ENCODE data around the gene TSPAN18. TPM values are rescaled to one million over a fixed set of nuclear protein-coding genes. Genes with fewer than 3 reads are reported as not detected.
A peak's percentile ranks its signal among the peaks of the same experiment; 100 is the strongest.

The TSPAN18 gene
- total RNA-seq, 2 donors from 2014 or later: 3.4 to 13.4 TPM

DNA sequence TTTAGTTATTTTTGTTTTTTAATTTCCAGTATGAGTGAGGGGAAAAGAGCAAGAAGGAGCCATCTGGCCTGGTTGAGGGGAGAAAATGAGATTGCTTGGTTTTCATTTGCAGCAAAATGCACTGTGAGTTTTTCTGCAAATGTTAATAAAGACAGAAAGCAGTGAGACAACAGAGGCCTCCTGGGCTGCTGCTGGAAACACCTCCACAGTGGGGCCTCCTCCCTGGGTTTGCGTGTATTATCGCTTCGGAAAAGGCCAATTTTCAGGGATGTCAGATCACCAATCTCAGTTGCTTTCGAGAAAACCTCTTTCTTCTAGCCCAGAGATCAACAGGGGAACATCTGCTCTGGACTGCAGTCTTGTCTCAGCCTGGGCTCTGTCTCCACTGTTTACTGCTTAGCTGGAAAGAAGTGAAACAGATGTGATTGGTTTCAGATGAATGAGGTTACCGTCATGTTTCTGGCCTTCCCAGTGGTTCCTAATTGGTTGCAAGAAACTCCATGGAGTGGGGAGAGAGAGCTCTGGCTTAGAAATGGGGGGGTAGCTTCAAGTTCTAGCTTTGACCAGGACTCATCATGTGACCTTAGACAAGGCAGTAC lies 17.3 kb downstream of the TSPAN18 start:
- Histone ChIP-seq H3K4me3 (no peak overlapping the region), H3K36me3 (no peaks in the 10 kb centered on the region), H3K27me3 (no peaks in the 10 kb centered on the region), H3K9me3 (no peaks in the 10 kb centered on the region), H3K4me1 (no peaks in the 10 kb centered on the region), H3K9ac (ENCODE audit: low read depth in 2 of 2, low read length in 2 of 2) (no peak overlapping the region), H3K27ac (peak overlapping the region; percentile 2)
- intact Hi-C loops (cut with DNase I): no loop called here
- no peak for DNase-seq
- TF ChIP-seq, protein P1, sequence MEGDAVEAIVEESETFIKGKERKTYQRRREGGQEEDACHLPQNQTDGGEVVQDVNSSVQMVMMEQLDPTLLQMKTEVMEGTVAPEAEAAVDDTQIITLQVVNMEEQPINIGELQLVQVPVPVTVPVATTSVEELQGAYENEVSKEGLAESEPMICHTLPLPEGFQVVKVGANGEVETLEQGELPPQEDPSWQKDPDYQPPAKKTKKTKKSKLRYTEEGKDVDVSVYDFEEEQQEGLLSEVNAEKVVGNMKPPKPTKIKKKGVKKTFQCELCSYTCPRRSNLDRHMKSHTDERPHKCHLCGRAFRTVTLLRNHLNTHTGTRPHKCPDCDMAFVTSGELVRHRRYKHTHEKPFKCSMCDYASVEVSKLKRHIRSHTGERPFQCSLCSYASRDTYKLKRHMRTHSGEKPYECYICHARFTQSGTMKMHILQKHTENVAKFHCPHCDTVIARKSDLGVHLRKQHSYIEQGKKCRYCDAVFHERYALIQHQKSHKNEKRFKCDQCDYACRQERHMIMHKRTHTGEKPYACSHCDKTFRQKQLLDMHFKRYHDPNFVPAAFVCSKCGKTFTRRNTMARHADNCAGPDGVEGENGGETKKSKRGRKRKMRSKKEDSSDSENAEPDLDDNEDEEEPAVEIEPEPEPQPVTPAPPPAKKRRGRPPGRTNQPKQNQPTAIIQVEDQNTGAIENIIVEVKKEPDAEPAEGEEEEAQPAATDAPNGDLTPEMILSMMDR (IDR thresholded peaks at IDR 0.05): no peak

DNA sequence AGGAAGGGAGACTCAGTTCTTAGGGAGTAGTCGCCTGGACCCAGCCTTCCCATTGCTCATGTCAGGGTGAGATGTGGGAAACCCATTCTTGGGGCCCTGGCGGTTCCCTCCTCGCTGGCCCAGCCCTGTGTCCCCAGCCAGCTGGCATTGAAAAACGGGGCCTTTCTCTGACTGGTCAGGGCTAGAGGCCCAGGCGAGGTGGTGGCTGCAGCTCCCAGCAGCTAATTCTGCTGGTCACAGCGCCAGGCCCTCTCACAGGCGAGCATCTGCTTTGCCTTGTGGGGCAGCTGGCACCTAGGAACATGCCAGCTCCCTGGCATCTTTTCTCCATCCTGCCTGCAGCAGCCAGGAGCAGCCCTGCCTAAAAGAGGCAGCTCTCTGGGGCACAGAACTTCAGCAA lies 20.1 kb downstream of the TSPAN18 start:
- H3K9me3 ChIP-seq: no peaks in the 10 kb centered on the region
- H3K4me1 ChIP-seq: no peaks in the 10 kb centered on the region
- H3K36me3 ChIP-seq: no peaks in the 10 kb centered on the region
- intact Hi-C loops (cut with DNase I): no loop called here
- no peaks in the 10 kb centered on the region for H3K27me3 ChIP-seq
- TF ChIP-seq, protein P1 (IDR thresholded peaks at IDR 0.05): no peak
- H3K27ac ChIP-seq: no peak overlapping the region
- no peak overlapping the region for H3K4me3 ChIP-seq
- no peak for DNase-seq
- no peak overlapping the region for H3K9ac ChIP-seq (ENCODE audit: low read depth in 2 of 2, low read length in 2 of 2)

DNA sequence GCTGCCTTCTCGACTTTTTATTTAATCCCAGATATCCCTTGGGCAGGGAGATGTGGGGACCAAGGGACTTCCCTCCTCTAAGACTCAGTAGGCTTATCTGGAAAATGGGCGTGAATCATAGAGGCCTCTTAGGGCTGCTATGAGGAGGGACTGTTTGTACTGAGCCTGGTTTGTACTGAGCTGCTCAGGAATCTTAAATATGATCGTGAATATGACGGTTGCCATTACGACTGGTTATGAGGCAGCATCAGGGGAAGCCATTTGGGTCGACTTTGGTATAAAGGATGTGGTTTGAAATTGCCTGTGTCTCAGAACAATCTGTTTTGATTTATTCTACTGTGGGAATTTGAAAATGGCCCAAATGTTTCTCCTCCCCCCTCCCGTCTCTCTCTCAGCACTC lies 20.6 kb downstream of the TSPAN18 start:
- intact Hi-C loops (cut with DNase I): no loop called here

DNA sequence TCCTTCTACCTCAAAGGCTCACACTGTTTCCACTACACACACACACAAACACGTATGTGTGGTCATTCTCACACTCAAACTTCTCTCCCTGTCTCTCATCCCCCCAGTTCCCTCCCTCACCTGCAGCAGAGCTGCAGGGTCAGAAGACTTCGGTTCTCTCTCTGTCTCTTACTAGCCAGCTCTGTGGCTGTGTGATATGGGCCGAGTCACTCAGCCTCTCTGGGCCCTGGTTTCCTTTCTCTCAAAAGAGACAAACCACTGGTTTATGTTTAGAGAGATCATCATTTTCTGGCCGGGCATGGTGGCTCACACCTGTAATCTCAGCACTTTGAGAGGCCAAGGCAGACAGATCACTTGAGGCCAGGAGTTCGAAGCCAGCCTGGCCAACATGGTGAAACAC lies 21.1 kb downstream of the TSPAN18 start:
- intact Hi-C loops (cut with DNase I): no loop called here
- TF ChIP-seq, protein P1 (IDR thresholded peaks at IDR 0.05): no peak
- Histone ChIP-seq H3K9me3 (no peaks in the 10 kb centered on the region), H3K27me3 (no peaks in the 10 kb centered on the region), H3K4me1 (no peaks in the 10 kb centered on the region), H3K27ac (no peak overlapping the region), H3K9ac (ENCODE audit: low read depth in 2 of 2, low read length in 2 of 2) (no peak overlapping the region), H3K36me3 (no peaks in the 10 kb centered on the region), H3K4me3 (no peak overlapping the region)
- DNase-seq: no peak

More for the DNA sequence above, 20.6 kb downstream of the TSPAN18 start:
- Histone ChIP-seq H3K4me3 (no peak overlapping the region), H3K36me3 (no peaks in the 10 kb centered on the region), H3K9ac (ENCODE audit: low read depth in 2 of 2, low read length in 2 of 2) (no peak overlapping the region), H3K27me3 (no peaks in the 10 kb centered on the region), H3K4me1 (no peaks in the 10 kb centered on the region), H3K27ac (no peak overlapping the region), H3K9me3 (no peaks in the 10 kb centered on the region)
- DNase-seq: no peak
- TF ChIP-seq, protein P1 (IDR thresholded peaks at IDR 0.05): no peak

DNA sequence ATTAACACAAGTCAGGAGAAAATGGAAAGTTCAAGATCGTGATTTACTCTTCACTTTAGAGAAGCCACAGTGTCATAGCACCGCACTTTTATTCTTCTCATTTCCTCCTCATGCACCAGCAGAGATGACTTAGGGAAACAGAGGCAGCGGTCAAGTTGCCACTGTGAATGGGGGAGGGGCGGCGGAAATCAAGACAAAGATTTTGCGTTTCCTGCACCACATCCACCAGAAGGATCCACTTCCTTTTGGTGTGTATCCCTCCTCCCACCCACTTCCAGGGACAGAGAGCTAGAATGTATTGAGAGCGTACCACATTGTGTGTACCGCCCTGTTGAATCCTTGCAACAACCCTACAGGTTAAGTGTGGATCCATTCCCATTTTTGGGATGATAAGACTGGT lies 21.8 kb downstream of the TSPAN18 start:
- Histone ChIP-seq H3K27ac (no peak overlapping the region), H3K9ac (ENCODE audit: low read depth in 2 of 2, low read length in 2 of 2) (no peak overlapping the region), H3K27me3 (no peaks in the 10 kb centered on the region), H3K36me3 (no peaks in the 10 kb centered on the region), H3K4me1 (no peaks in the 10 kb centered on the region), H3K4me3 (no peak overlapping the region), H3K9me3 (no peaks in the 10 kb centered on the region)
- DNase-seq: no peak
- TF ChIP-seq, protein P1 (IDR thresholded peaks at IDR 0.05): no peak
- intact Hi-C loops (cut with DNase I): no loop called here

All from colonic mucosa (tissue), 4 donors.